Urothelium cell line (cell line): ENCODE data around the gene UCN3.
A peak's percentile ranks its signal among the peaks of the same experiment; 100 is the strongest.

Experiments
- DNase-seq: peaks from one replicate; pipeline ENCODE4 v3.0.0; 2011; ENCODE audit warnings: low spot score, mixed read lengths
- FAIRE-seq: peaks from 2 replicates; lab custom pipeline; 2011; peaks lifted over from hg19 to GRCh38; lab: Jason Lieb, UNC

The UCN3 gene

GRCh38 chr10:5364890-5365338, at the start of gene UCN3:
Gene UCN3, plus strand, starts transcription at chr10:5364966. Its CDS starts 8,755 bp downstream, at chr10:5373721.
- no peak for FAIRE-seq
- no peak for DNase-seq

- peak; percentile 86 for DNase-seq
- peak; percentile 58 for FAIRE-seq
Observed at GRCh38 chr10:5317547-5318107, 47.1 kb upstream of the UCN3 start.

- FAIRE-seq, result no peak
- no peak for DNase-seq
Observed at GRCh38 chr10:5318148-5318547, 46.6 kb upstream of the UCN3 start.

GRCh38 chr10:5319863-5320262, 44.9 kb upstream of the UCN3 start:
- DNase-seq (no peak), FAIRE-seq (no peak)

GRCh38 chr10:5321273-5321672, 43.5 kb upstream of the UCN3 start:
- FAIRE-seq, result no peak
- DNase-seq, result no peak

- no peak for DNase-seq
- FAIRE-seq, result no peak
Observed at GRCh38 chr10:5323446-5323845, 41.3 kb upstream of the UCN3 start.

- DNase-seq (no peak), FAIRE-seq (no peak)
Observed at GRCh38 chr10:5325076-5325475, 39.7 kb upstream of the UCN3 start.

- no peak for DNase-seq
- FAIRE-seq, result no peak
Observed at GRCh38 chr10:5334196-5334880, 30.4 kb upstream of the UCN3 start.

- FAIRE-seq (no peak), DNase-seq (no peak)
Observed at GRCh38 chr10:5338010-5338409, 26.8 kb upstream of the UCN3 start.

GRCh38 chr10:5343092-5343491, 21.7 kb upstream of the UCN3 start:
- FAIRE-seq, result no peak
- DNase-seq, result no peak

GRCh38 chr10:5343561-5343960, 21.2 kb upstream of the UCN3 start:
- DNase-seq (no peak), FAIRE-seq (no peak)

GRCh38 chr10:5343979-5344378, 20.8 kb upstream of the UCN3 start:
- FAIRE-seq (no peak), DNase-seq (no peak)

- no peak for DNase-seq
- FAIRE-seq, result no peak
Observed at GRCh38 chr10:5344746-5345145, 20.0 kb upstream of the UCN3 start.

GRCh38 chr10:5346881-5347280, 17.9 kb upstream of the UCN3 start:
- FAIRE-seq (no peak), DNase-seq (no peak)

- no peak for FAIRE-seq
- no peak for DNase-seq
Observed at GRCh38 chr10:5349362-5349761, 15.4 kb upstream of the UCN3 start.

GRCh38 chr10:5354068-5354467, 10.7 kb upstream of the UCN3 start:
- DNase-seq, result no peak
- no peak for FAIRE-seq

- DNase-seq, result no peak
- no peak for FAIRE-seq
Observed at GRCh38 chr10:5355594-5356301, 9.0 kb upstream of the UCN3 start.

- no peak for FAIRE-seq
Observed at GRCh38 chr10:5356302-5356763, 8.4 kb upstream of the UCN3 start.

GRCh38 chr10:5360318-5360915, 4.3 kb upstream of the UCN3 start:
- FAIRE-seq, result no peak
- no peak for DNase-seq

More at GRCh38 chr10:5356302-5356763, 8.4 kb upstream of the UCN3 start:
- no peak for DNase-seq

- DNase-seq (no peak), FAIRE-seq (no peak)
Observed at GRCh38 chr10:5361966-5362365, 2.8 kb upstream of the UCN3 start.

GRCh38 chr10:5362873-5363272, 1.9 kb upstream of the UCN3 start:
- no peak for FAIRE-seq
- DNase-seq, result no peak

GRCh38 chr10:5364374-5364773, 392 bp upstream of the UCN3 start:
- no peak for FAIRE-seq

More at GRCh38 chr10:5364374-5364773, 392 bp upstream of the UCN3 start:
- DNase-seq, result no peak
